Lower leg skin (tissue), 4 donors: ENCODE data around the gene ZSCAN10. TPM values are rescaled to one million over a fixed set of nuclear protein-coding genes. Genes with fewer than 3 reads are reported as not detected.

Experiments used
- DNase-seq, 2 donors: peaks; one replicate each; pipeline ENCODE4 v3.0.0-alpha.2; 2019; ENCODE audit warnings: low spot score in 2 of 2
- H3K4me3 ChIP-seq: fragments of 200-600 bp; sonication (generic); 2 replicates; pipeline ENCODE4 v1.5.1; 2017; ENCODE audit warnings: mild to moderate bottlenecking, low read depth; ENCODE audit not compliant: poor library complexity, severe bottlenecking
- POLR2A ChIP-seq, 2 donors: fragments of 450-650 bp; IDR thresholded peaks; one replicate each; pipeline ENCODE4 v1.6.1; 2016 to 2017; ENCODE audit warnings: antibody characterized with exemption in 2 of 2, mild to moderate bottlenecking in 1 of 2, moderate library complexity in 1 of 2
- WGBS, 2 donors: methylation state at CpG; one replicate each; pipeline ENCODE4 v1.1.5; 2018; 5-methylcytosine and 5-hydroxymethylcytosine counted together
- intact Hi-C: fragments of 100-400 bp; cut with DNase I; formaldehyde crosslinking; loops from one replicate; pipeline ENCODE4 v1.15.0; 2023; ENCODE audit warnings: low total_unique reads
- total RNA-seq, 4 donors: library from RNA; depleted of rRNA; stranded (reverse); fragments of >200 nt; gene quantifications; one replicate each; pipeline ENCODE4 v1.1.0, GENCODE V29; 2016
- TF ChIP-seq, protein P1 (sequence below), 3 donors: fragments of 450-650 bp; IDR thresholded peaks; one replicate each; pipeline ENCODE4 v1.5.1; 2016; ENCODE audit warnings: antibody characterized with exemption in 3 of 3, mild to moderate bottlenecking in 3 of 3, moderate library complexity in 2 of 3

Gene ZSCAN10
- total RNA-seq, 4 donors from 2014 or later = not detected

DNA sequence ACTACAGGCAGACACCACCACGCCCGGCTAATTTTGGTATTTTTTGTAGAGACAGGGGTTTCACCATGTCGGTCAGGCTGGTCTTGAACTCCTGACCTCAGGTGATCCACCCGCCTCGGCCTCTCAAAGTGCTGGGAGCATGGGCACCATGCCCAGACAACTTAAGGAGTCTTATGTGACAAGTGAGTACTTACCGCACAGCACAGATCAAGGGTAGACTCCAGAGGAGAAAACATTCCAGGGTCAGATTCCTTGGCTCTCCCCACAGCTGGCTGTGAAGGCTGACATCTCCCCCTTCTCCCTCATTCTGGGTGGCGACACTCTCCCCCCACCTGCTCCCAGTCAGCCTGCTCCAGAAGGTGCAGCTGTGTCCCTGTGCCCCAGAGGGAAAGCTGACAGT lies 10.6 kb downstream of the ZSCAN10 start:
- no peak overlapping the region for H3K4me3 ChIP-seq
- TF ChIP-seq, protein P1, sequence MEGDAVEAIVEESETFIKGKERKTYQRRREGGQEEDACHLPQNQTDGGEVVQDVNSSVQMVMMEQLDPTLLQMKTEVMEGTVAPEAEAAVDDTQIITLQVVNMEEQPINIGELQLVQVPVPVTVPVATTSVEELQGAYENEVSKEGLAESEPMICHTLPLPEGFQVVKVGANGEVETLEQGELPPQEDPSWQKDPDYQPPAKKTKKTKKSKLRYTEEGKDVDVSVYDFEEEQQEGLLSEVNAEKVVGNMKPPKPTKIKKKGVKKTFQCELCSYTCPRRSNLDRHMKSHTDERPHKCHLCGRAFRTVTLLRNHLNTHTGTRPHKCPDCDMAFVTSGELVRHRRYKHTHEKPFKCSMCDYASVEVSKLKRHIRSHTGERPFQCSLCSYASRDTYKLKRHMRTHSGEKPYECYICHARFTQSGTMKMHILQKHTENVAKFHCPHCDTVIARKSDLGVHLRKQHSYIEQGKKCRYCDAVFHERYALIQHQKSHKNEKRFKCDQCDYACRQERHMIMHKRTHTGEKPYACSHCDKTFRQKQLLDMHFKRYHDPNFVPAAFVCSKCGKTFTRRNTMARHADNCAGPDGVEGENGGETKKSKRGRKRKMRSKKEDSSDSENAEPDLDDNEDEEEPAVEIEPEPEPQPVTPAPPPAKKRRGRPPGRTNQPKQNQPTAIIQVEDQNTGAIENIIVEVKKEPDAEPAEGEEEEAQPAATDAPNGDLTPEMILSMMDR (IDR thresholded peaks at IDR 0.05) = no peak
- TF ChIP-seq POLR2A (IDR thresholded peaks at IDR 0.05) = no peak
- DNase-seq = no peak
- intact Hi-C loops = no loop called here
- WGBS, 2 donors = 67 to 77% methylated on average over 7 of the region's 7 CpGs

GRCh38 chr16:3087243-3088235 lies 11.6 kb downstream of the ZSCAN10 start:
- WGBS, 2 donors = 60% methylated on average over 17 to 18 of the region's 18 CpGs
- intact Hi-C loops = no loop called here

GRCh38 chr16:3086596-3087242 lies 12.4 kb downstream of the ZSCAN10 start:
- peak overlapping the region; percentile 3 for H3K4me3 ChIP-seq
- no peak for TF ChIP-seq POLR2A (IDR thresholded peaks at IDR 0.05)
- TF ChIP-seq, protein P1 (IDR thresholded peaks at IDR 0.05) = no peak
- intact Hi-C loops = no loop called here
- no peak for DNase-seq
- 66 to 74% methylated on average over 13 to 14 of the region's 14 CpGs for WGBS, 2 donors

More at GRCh38 chr16:3087243-3088235, 11.6 kb downstream of the ZSCAN10 start:
- no peak overlapping the region for H3K4me3 ChIP-seq
- no peak for DNase-seq
- TF ChIP-seq, protein P1 (IDR thresholded peaks at IDR 0.05) = no peak
- no peak for TF ChIP-seq POLR2A (IDR thresholded peaks at IDR 0.05)

DNA sequence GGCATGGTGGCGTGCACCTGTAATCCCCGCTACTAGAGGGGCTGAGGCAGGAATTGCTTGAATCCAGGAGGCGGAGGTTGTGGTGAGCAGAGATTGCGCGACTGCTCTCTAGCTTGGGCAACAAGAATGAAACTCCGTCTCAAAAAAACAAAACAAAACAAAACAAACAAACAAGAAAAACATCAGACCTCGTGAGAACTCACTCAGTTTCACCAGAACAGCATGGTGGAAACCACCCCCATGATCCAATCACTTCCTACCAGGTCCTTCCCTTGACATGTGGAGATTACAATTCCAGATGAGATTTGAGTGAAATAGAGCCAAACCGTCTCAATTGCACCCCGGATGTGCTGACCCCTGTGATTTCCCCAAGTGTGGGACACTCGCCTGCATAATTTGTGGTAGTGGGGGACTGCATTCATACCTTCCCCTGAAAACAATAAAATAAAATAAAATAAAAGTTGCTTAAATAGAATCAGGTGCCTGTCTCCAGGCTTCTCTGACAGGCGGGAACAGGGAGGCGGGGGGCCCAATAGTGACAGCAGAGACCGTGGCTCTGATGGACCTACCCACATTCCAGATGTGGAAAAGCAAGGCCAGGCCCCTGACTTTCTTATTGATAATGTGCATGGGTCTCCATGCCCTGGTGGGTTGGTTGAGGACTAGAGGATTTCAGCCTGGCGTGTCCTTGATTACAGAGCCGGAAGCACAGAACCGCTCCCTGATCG lies 13.1 kb downstream of the ZSCAN10 start:
- H3K4me3 ChIP-seq = no peak overlapping the region
- WGBS, 2 donors = 86% methylated on average over 17 of the region's 17 CpGs
- DNase-seq = no peak
- intact Hi-C loops = no loop called here
- TF ChIP-seq, protein P1 (IDR thresholded peaks at IDR 0.05) = no peak
- no peak for TF ChIP-seq POLR2A (IDR thresholded peaks at IDR 0.05)

GRCh38 chr16:3084969-3085670 lies 14.0 kb downstream of the ZSCAN10 start:
- no peak for DNase-seq
- no peak for TF ChIP-seq POLR2A (IDR thresholded peaks at IDR 0.05)
- TF ChIP-seq, protein P1 (IDR thresholded peaks at IDR 0.05) = no peak
- 80 to 84% methylated on average over 7 of the region's 7 CpGs for WGBS, 2 donors
- intact Hi-C loops = no loop called here
- H3K4me3 ChIP-seq = no peak overlapping the region
